Fibroblast of skin of left quadriceps (primary cell): ENCODE results near the gene THBD.
"Not testable (repeated sequence)": the region's sequence is repeated elsewhere in the genome, so short reads cannot be mapped to it uniquely, and the experiment has no call there.

Experiments used
- DNase-seq, 2 experiments: peaks; one replicate each; pipeline ENCODE4 v3.0.0-alpha.2; 2013; ENCODE audit warnings: low read depth in 2 of 2

Gene THBD

GRCh38 chr20:23035731-23036130 is 13.7 kb downstream of the THBD start:
- DNase-seq, result no peak

- DNase-seq, result no peak
These were observed 14.5 kb downstream of the THBD start, which contains the start of gene SSTR4 for GRCh38 chr20:23034721-23035671. Gene SSTR4, plus strand, starts transcription at chr20:23035312. Its CDS starts 172 bp downstream, at chr20:23035484.

DNA sequence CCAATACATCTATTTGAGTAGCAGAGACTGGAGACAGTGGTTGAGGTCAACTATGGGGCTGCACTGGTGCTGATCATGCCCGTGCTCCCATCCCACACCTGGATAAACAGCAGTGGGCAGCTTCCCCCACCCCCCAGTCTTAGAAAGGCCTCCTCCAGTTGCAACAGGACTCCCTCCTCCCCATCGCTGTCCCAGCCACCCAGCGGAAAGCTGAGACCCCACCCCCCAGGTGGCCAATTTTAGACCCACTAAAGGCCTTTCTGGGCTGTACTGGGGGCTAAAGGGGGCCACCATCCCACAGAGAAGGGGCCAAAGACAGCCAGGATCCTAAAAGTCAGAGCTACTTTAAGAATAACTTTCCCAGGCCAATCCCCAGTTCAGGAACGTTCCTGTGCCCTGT is 15.6 kb downstream of the THBD start:
- no peak for DNase-seq

GRCh38 chr20:23032750-23033078 is 16.8 kb downstream of the THBD start:
- no peak for DNase-seq

- DNase-seq, result no peak
These were observed 17.3 kb downstream of the THBD start for GRCh38 chr20:23032056-23032749.

GRCh38 chr20:23031346-23031745 is 18.1 kb downstream of the THBD start:
- DNase-seq, result no peak

- no peak for DNase-seq
These were observed 20.1 kb downstream of the THBD start for GRCh38 chr20:23029324-23029723.

GRCh38 chr20:23028392-23028791 is 21.1 kb downstream of the THBD start:
- no peak for DNase-seq

- DNase-seq, result no peak
These were observed 21.8 kb downstream of the THBD start for GRCh38 chr20:23027721-23028120.

DNA sequence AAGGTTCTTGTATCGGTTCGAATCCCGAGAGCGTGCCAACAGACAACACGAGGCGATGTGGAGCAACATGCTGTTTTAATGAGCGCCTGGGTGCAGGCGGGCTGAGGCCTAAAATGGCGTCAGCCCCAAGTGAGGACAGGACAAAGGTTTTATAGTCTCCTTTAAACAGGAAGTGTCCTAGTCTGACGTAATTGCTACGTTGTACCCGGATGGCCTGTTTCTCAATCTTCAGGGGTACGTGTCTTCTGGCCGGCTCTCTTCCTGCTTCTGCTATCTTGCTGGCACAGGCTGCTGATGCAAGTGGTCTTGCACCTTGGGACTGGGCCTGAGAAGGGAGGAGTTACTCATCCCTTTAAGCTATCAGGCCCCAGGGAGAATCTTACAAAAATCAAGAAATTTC is 24.0 kb downstream of the THBD start:
- DNase-seq, result not testable (repeated sequence)

GRCh38 chr20:23024701-23025100 is 24.8 kb downstream of the THBD start:
- DNase-seq, result no peak

DNA sequence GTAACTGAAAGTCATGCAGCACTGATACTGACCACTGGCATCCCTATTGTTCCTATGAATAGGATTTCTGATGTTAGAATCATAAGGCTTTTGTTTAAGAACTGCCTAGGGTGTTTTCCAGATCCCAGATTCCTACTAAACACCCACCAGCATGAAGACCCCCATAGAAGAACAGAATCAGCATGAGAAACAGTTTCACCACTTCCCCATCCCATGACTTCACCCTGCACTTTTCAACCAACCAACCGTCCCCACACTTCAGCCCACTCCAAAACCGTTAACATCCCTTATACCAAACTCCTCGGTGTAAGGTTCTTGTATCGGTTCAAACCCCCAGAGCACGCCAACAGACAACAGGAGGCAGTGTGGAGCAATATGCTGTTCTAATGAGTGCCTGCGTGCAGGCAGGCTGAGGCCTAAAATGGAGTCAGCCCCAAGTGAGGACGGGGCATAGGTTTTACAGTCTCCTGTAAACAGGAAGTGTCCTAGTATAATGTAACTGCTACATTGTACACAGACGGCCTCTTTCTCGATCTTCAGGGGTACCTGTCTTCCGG is 25.8 kb downstream of the THBD start:
- DNase-seq, result no peak

GRCh38 chr20:23022849-23023248 is 26.6 kb downstream of the THBD start:
- no peak for DNase-seq

DNA sequence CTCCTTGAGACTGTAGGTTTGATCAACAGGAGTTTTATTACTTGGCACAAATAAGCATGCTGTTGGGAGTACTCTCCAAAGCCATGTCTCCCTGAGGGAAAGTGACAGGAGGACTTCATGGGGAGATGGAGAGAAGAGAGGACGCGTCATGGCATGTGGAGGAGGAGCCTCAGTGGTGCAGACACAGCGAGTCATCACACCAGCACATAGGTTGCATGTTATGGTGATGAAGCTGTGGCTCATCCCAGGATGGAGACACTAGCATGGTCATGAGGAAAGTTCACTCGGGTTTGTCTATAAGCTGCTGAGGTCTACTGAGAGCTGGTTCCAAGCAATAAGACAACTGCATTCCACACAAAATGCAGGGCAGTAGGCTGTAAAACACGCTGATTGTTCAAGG is 27.5 kb downstream of the THBD start:
- no peak for DNase-seq

- DNase-seq, result no peak
These were observed 27.9 kb downstream of the THBD start for GRCh38 chr20:23021541-23021940.

- DNase-seq, result no peak
These were observed 29.0 kb downstream of the THBD start for GRCh38 chr20:23020230-23021018.

- no peak for DNase-seq
These were observed 30.1 kb downstream of the THBD start for GRCh38 chr20:23019403-23019802.

- no peak for DNase-seq
These were observed 30.5 kb downstream of the THBD start for GRCh38 chr20:23018941-23019340.

DNA sequence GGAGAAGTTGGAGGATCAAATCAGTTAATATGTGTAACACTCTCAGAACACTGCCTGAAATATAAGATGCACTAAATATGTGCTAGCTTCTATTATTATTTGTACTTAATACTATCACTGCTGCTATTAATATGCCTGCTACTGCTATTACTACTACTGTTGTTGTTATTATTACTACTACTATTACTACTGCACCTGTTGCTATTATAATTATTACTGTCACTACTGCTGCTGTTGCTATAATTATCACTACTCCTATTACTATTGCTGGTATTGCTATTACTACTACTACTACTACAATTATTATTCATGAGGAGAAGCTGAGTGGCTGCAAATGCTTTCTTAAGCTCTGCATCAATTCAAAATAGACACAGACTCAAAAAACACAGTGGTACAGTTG is 31.0 kb downstream of the THBD start:
- no peak for DNase-seq

GRCh38 chr20:23017516-23017915 is 32.0 kb downstream of the THBD start:
- DNase-seq, result no peak

GRCh38 chr20:23013429-23013828 is 36.0 kb downstream of the THBD start:
- DNase-seq, result no peak
